Hepatic stellate cell (primary cell): Measurements from ENCODE around the gene GTPBP6.
A peak's percentile ranks its signal among the peaks of the same experiment; 100 is the strongest.
"Not testable (repeated sequence)": the region's sequence is repeated elsewhere in the genome, so short reads cannot be mapped to it uniquely, and the experiment has no call there.

Experiments used
- DNase-seq: peaks from one replicate; pipeline ENCODE4 v3.0.0; 2011; ENCODE audit warnings: low spot score

GTPBP6 gene

GRCh38 chrX:291411-291901, 27.1 kb downstream of the GTPBP6 start:
- no peak for DNase-seq

- DNase-seq: no peak
Observed at GRCh38 chrX:290476-291166, 28.0 kb downstream of the GTPBP6 start.

GRCh38 chrX:288561-288991, 30.0 kb downstream of the GTPBP6 start:
- no peak for DNase-seq

- DNase-seq: no peak
Observed at GRCh38 chrX:287670-288069, 30.9 kb downstream of the GTPBP6 start.

GRCh38 chrX:285076-285677, 33.4 kb downstream of the GTPBP6 start:
- DNase-seq: no peak

- peak; percentile 94 for DNase-seq
Observed at GRCh38 chrX:283115-283845, 35.3 kb downstream of the GTPBP6 start.

- DNase-seq: not testable (repeated sequence)
Observed at GRCh38 chrX:282000-282681, 36.5 kb downstream of the GTPBP6 start.

GRCh38 chrX:281166-281999, 37.2 kb downstream of the GTPBP6 start, which contains the start of gene PLCXD1:
TSS of gene PLCXD1 (plus strand) at chrX:281381. CDS start at chrX:284188, 2,807 bp downstream.
- peak; percentile 59 for DNase-seq

- not testable (repeated sequence) for DNase-seq
Observed at GRCh38 chrX:280722-281121, 37.9 kb downstream of the GTPBP6 start.

GRCh38 chrX:279757-280604, 38.6 kb downstream of the GTPBP6 start:
- not testable (repeated sequence) for DNase-seq

- DNase-seq: peak; percentile 87
Observed at GRCh38 chrX:276581-277201, 41.9 kb downstream of the GTPBP6 start.

- peak; percentile 96 for DNase-seq
Observed at GRCh38 chrX:275967-276580, 42.5 kb downstream of the GTPBP6 start.

- no peak for DNase-seq
Observed at GRCh38 chrX:275476-275966, 43.1 kb downstream of the GTPBP6 start.

GRCh38 chrX:274904-275475, 43.6 kb downstream of the GTPBP6 start:
- no peak for DNase-seq

GRCh38 chrX:270848-271367, 47.7 kb downstream of the GTPBP6 start:
- no peak for DNase-seq

GRCh38 chrX:267771-268261, 50.8 kb downstream of the GTPBP6 start:
- DNase-seq: no peak

- DNase-seq: no peak
Observed at GRCh38 chrX:265502-265901, 53.1 kb downstream of the GTPBP6 start.
